Retinal pigment epithelial cell (primary cell): ENCODE measurements around the gene ATG3.

ENCODE experiments used
- DNase-seq: peaks from one replicate; pipeline ENCODE4 v3.0.0-alpha.2; 2010; ENCODE audit warnings: low read depth
- H3K4me3 ChIP-seq: 2 replicates; pipeline ENCODE4 v1.5.1; 2011; ENCODE audit warnings: mild to moderate bottlenecking, low read length, control low read depth, moderate library complexity
- CTCF ChIP-seq: conservative IDR thresholded peaks from 2 replicates; pipeline ENCODE4 v1.5.1; 2011; ENCODE audit warnings: low read depth, low read length, control low read depth, inconsistent platforms

Gene ATG3

GRCh38 chr3:112561734-112562529, at the start of gene ATG3, which contains the start of gene SLC35A5:
ATG3 (minus strand) TSS chr3:112561962; CDS start chr3:112561528, 434 bp downstream.
SLC35A5 (plus strand) TSS chr3:112562045; CDS start chr3:112563404, 1,359 bp downstream.
- DNase-seq: peak; percentile 93
- TF ChIP-seq CTCF: no peak
- peak within 1 kb of the TSS; percentile 70 for H3K4me3 ChIP-seq

GRCh38 chr3:112610121-112610520, 48.4 kb upstream of the ATG3 start:
- no peak overlapping the region for H3K4me3 ChIP-seq
- DNase-seq: no peak
- no peak for TF ChIP-seq CTCF

- no peak overlapping the region for H3K4me3 ChIP-seq
- no peak for TF ChIP-seq CTCF
- no peak for DNase-seq
These were observed 46.1 kb upstream of the ATG3 start for GRCh38 chr3:112607863-112608262.

GRCh38 chr3:112606098-112606497, 44.3 kb upstream of the ATG3 start:
- DNase-seq: no peak
- no peak for TF ChIP-seq CTCF
- no peak overlapping the region for H3K4me3 ChIP-seq

GRCh38 chr3:112605285-112605684, 43.5 kb upstream of the ATG3 start:
- no peak overlapping the region for H3K4me3 ChIP-seq
- TF ChIP-seq CTCF: no peak
- no peak for DNase-seq

GRCh38 chr3:112604536-112604935, 42.8 kb upstream of the ATG3 start:
- H3K4me3 ChIP-seq: no peak overlapping the region
- DNase-seq: peak; percentile 55
- no peak for TF ChIP-seq CTCF
